GM23338 (cell line): ENCODE results near the gene SEC14L3.

Source experiments
- CTCF ChIP-seq, 2 experiments: fragments of 200-600 bp in 1 of 2; sonication (generic) in 1 of 2; conservative IDR thresholded peaks; 2 replicates each; pipeline versions ENCODE4 v1.5.1 to v1.6.1; 2016 to 2017; ENCODE audit warnings: antibody characterized with exemption in 2 of 2, low read depth in 2 of 2, mild to moderate bottlenecking in 2 of 2, moderate library complexity in 1 of 2
- EZH2 ChIP-seq: fragments of 200-600 bp; sonication (generic); IDR thresholded peaks from one replicate; pipeline ENCODE4 v1.8.0; 2017; ENCODE audit warnings: antibody characterized with exemption, mild to moderate bottlenecking, low read depth; ENCODE audit not compliant: unreplicated experiment
- EZH2phosphoT487 ChIP-seq: fragments of 200-600 bp; sonication (generic); IDR thresholded peaks from one replicate; pipeline ENCODE4 v1.8.1; 2018; ENCODE audit warnings: antibody characterized with exemption; ENCODE audit not compliant: unreplicated experiment
- POLR2AphosphoS5 ChIP-seq: IDR thresholded peaks from 2 replicates; pipeline ENCODE4 v1.6.1; 2016; ENCODE audit warnings: antibody characterized with exemption, low read depth
- REST ChIP-seq: IDR thresholded peaks from one replicate; pipeline ENCODE4 v1.6.1; 2018; ENCODE audit warnings: antibody characterized with exemption; ENCODE audit not compliant: unreplicated experiment
- ZNF114 ChIP-seq: fragments of 250-450 bp; sonication (Bioruptor Pico); IDR thresholded peaks from 2 replicates; pipeline ENCODE4 v1.5.0; 2020; ENCODE audit warnings: mild to moderate bottlenecking, moderate library complexity
- ZNF462 ChIP-seq: fragments of 250-450 bp; sonication (Bioruptor Pico); IDR thresholded peaks from 2 replicates; pipeline ENCODE4 v1.5.0; 2020; ENCODE audit warnings: mild to moderate bottlenecking, moderate library complexity

GRCh38 chr22:30488121-30488520, 16.3 kb upstream of the SEC14L3 start:
- TF ChIP-seq REST (no peak), CTCF (conservative IDR thresholded peaks at IDR 0.05; ENCODE audit: low read depth in 2 of 2) (no peak), POLR2AphosphoS5 (no peak), ZNF462 (CRISPR knock-in tag) (no peak), EZH2 (no peak), EZH2phosphoT487 (no peak), ZNF114 (CRISPR knock-in tag) (no peak)
